ENCODE measurements around the gene ZBTB40.

- no peak for TF ChIP-seq CREB1 (CRISPR knock-in tag; IDR thresholded peaks at IDR 0.05)
- no peak for TF ChIP-seq CTCF (IDR thresholded peaks at IDR 0.05)
- TF ChIP-seq ESRRA (CRISPR knock-in tag; IDR thresholded peaks at IDR 0.05; ENCODE audit: borderline replicate concordance) = no peak
- no peak for TF ChIP-seq ZNF317 (CRISPR knock-in tag; IDR thresholded peaks at IDR 0.05; ENCODE audit: borderline replicate concordance, low read depth)
- no peak for TF ChIP-seq ATF3 (CRISPR knock-in tag; conservative IDR thresholded peaks at IDR 0.05)
- no peak for TF ChIP-seq TEAD4 (CRISPR knock-in tag; IDR thresholded peaks at IDR 0.05)
- no peak for TF ChIP-seq ELF4 (CRISPR knock-in tag; IDR thresholded peaks at IDR 0.05; ENCODE audit: low read depth)
- no peak for TF ChIP-seq NFYB (CRISPR knock-in tag; conservative IDR thresholded peaks at IDR 0.05; ENCODE audit: low read depth)
- TF ChIP-seq SOX15 (CRISPR knock-in tag; IDR thresholded peaks at IDR 0.05) = no peak
- TF ChIP-seq TCF7 (CRISPR knock-in tag; IDR thresholded peaks at IDR 0.05; ENCODE audit: low read depth) = no peak
Measured at GRCh38 chr1:22579541-22580155, 128.0 kb downstream of the ZBTB40 start.
